Epithelial cell of proximal tubule (primary cell): ENCODE results near the gene PCDHGA1. TPM values are rescaled to one million over a fixed set of nuclear protein-coding genes. Genes with fewer than 3 reads are reported as not detected.

Source experiments
- DNase-seq: peaks from one replicate; pipeline ENCODE4 v3.0.0-alpha.2; 2011; ENCODE audit warnings: low read depth
- H3K4me3 ChIP-seq: 2 replicates; pipeline ENCODE4 v1.5.1; 2011; ENCODE audit warnings: low read depth, mild to moderate bottlenecking, low read length
- CTCF ChIP-seq: conservative IDR thresholded peaks from 2 replicates; pipeline ENCODE4 v1.5.1; 2012; ENCODE audit warnings: low read depth, mild to moderate bottlenecking, low read length
- total RNA-seq: library from RNA; depleted of rRNA; stranded (reverse); fragments of >200 nt; gene quantifications from 2 replicates; pipeline ENCODE4 v1.2.3, GENCODE V29; 2015

The PCDHGA1 gene
- total RNA-seq, 1 donor from 2014 or later: 0.75 TPM

GRCh38 chr5:141465351-141465750 is 135.0 kb downstream of the PCDHGA1 start:
- no peak for DNase-seq
- H3K4me3 ChIP-seq: no peak overlapping the region
- no peak for TF ChIP-seq CTCF

- TF ChIP-seq CTCF: peak; percentile 44
- DNase-seq: peak; percentile 80
- peak within 1 kb of the TSS; percentile 71 for H3K4me3 ChIP-seq
Observed at GRCh38 chr5:141475625-141476131, 145.4 kb downstream of the PCDHGA1 start, which contains the start of gene PCDHGC3. Gene PCDHGC3 (plus strand): TSS chr5:141475966. CDS start chr5:141476117, 151 bp downstream.

- no peak for TF ChIP-seq CTCF
- peak; percentile 32 for DNase-seq
- peak overlapping the region; percentile 71 for H3K4me3 ChIP-seq
Observed at GRCh38 chr5:141476132-141476911, 146.0 kb downstream of the PCDHGA1 start.

- no peak for DNase-seq
- TF ChIP-seq CTCF: no peak
- H3K4me3 ChIP-seq: peak overlapping the region; percentile 71
Observed at GRCh38 chr5:141477044-141477575, 146.8 kb downstream of the PCDHGA1 start.

GRCh38 chr5:141477815-141478214 is 147.5 kb downstream of the PCDHGA1 start:
- no peak for TF ChIP-seq CTCF
- DNase-seq: no peak
- H3K4me3 ChIP-seq: no peak overlapping the region

- TF ChIP-seq CTCF: peak; percentile 34
- H3K4me3 ChIP-seq: no peak overlapping the region
- DNase-seq: no peak
Observed at GRCh38 chr5:141478321-141478945, 148.1 kb downstream of the PCDHGA1 start.
